Skeletal muscle cell (primary cell): ENCODE measurements around the gene CDC123.
A peak's percentile ranks its signal among the peaks of the same experiment; 100 is the strongest.
"Not testable (repeated sequence)": the region's sequence is repeated elsewhere in the genome, so short reads cannot be mapped to it uniquely, and the experiment has no call there.

Experiments
- DNase-seq: peaks from one replicate; pipeline ENCODE4 v3.0.0-alpha.2; 2010; ENCODE audit warnings: low read depth
- H3K4me3 ChIP-seq: 2 replicates; pipeline ENCODE4 v1.5.1; 2011; ENCODE audit warnings: low read depth, mild to moderate bottlenecking, control low read depth, low read length, moderate library complexity

The CDC123 gene, protein sequence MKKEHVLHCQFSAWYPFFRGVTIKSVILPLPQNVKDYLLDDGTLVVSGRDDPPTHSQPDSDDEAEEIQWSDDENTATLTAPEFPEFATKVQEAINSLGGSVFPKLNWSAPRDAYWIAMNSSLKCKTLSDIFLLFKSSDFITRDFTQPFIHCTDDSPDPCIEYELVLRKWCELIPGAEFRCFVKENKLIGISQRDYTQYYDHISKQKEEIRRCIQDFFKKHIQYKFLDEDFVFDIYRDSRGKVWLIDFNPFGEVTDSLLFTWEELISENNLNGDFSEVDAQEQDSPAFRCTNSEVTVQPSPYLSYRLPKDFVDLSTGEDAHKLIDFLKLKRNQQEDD

DNA sequence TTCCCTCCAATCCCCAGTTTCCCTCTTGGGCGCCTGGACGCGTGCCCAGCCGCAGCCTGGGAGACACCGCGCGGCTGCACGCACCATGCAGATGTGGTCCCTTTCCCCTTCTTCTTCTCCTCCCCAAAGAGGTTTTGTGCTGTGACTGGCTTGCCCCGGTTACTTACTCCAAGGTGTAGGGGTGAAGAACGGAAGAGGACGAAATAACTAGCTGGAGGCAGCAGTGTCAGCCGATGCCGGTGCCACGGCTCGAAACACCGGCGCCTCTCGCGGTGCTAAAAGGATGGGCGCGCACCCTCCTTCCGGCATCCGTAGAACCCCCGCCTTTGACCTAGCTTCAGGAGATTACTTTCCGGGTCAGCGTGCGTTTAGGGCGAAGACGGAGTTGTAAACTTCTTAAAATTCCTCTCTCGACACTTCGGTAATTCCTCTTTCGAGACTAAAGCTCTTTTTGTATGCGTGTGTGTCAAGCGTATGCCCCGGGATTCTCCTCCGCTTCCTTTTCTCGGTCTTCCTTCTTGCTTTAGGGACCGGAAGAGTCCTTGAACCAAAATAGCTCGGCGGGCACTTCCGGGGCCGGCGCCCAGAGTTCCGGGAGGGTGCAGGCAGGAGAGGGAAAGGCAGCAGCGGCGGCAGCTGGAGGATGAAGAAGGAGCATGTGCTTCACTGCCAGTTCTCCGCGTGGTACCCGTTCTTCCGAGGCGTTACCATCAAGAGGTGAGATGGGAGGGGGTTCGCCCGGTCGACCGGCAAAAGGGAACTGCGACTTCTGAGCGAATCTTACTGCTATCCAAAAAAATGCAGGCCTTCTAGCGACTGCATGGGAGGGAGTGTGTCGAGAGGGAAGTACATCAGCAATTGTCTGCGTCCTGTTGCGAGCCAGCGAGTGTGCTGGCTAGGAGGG lies at the start of gene CDC123, which contains the start of gene NUDT5:
Gene CDC123 (plus strand): TSS at position 586 of the 904 bp plus-strand sequence. CDS start 58 bp downstream, at position 644.
Gene NUDT5 (minus strand): TSS at position 289 of the 904 bp plus-strand sequence. CDS start 9,600 bp downstream, outside the sequence.
- peak; percentile 65 for DNase-seq
- H3K4me3 ChIP-seq, result peak within 1 kb of the TSS; percentile 99

DNA sequence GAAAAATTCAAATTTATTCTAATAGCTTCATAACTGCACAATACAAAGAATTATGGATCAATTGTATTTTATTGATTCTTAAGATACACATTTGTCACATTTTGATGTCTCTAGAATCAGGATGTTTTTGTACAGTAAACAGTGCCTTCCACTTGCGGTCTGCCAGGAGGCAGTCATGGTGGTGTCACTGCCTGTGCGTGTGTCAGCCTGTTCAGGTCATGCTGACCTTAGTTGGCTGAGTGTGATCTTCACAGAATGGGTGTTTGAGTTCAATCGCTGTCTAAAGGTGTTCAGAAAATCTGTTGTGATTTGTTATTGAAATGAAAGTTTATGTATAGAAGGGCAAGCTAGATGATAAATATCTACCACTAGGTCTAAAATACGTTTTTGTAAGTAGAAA lies 45.8 kb upstream of the CDC123 start:
- no peak for DNase-seq

DNA sequence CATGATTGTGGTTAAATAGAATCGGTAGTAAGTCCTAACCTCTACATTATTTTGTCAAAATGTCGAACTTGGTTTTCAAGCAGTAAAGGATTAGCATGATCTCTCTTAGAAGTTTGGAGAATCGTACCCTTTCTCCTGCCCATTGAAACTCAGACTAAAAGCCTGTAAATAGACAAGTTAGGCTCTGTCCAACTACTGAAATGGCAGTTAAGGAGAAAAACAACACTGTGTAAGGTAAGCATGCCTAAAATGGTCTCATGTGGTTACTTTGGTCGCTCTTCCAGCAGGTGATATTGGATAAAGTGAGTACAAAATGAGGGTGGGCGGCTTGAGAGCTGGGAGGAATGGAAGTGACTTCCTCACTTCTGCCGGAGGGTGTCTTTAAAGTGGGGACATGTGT lies 41.5 kb upstream of the CDC123 start:
- no peak for DNase-seq
- no peak overlapping the region for H3K4me3 ChIP-seq

More for the DNA sequence above, 45.8 kb upstream of the CDC123 start:
- no peak overlapping the region for H3K4me3 ChIP-seq

DNA sequence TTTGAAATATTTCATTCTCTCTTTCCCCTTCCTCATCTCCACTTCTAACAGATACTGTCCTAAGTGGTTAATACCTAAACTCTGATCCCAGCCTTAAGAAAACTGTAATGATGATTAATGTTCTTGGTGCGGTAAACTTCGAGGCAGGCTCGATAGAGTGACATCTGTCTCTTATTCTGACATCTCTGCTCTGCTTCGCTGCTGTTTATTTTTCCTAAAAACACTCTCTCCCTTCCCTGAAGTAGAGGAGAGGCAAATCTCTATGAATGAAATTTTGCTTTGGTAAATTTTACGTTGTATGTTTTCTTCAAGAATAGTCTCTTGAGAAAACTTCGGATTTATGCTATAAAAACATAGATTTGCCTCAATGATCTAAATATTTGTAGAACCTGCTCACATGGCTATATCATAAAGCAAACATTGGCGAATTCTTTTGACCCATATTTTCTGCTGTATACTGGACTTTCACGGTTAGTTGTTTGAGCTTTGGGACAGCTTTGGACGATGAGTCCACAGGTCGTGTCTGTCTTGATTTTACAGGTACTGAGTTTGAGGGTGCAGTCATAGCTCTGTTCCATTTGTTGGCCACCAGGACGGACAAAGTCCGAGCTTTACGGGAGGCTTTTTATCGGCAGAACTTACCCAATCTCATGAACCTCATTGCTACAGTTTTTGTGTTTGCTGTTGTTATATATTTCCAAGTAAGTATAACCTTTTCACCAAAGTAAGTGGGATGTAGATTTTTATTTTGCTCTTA lies 39.4 kb upstream of the CDC123 start:
- no peak overlapping the region for H3K4me3 ChIP-seq
- no peak for DNase-seq

DNA sequence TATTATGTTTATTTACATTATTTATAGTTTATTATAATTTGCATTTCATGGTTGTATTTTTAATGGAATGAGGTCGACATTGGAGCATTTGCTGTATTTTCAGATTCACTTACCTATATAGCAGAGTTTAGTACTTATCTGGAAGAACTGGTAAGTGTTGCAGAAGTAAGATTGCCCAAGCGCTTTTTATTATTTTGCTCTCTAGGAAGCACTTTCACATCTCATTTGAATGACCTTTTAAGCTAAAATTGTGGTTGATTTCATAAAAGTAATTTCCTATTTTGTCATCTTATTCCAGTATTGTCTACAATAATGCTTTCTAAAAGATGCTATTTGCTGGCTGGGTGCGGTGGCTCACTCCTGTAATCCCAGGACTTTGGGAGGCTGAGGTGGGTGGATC lies 37.9 kb upstream of the CDC123 start:
- no peak for DNase-seq
- H3K4me3 ChIP-seq, result no peak overlapping the region

DNA sequence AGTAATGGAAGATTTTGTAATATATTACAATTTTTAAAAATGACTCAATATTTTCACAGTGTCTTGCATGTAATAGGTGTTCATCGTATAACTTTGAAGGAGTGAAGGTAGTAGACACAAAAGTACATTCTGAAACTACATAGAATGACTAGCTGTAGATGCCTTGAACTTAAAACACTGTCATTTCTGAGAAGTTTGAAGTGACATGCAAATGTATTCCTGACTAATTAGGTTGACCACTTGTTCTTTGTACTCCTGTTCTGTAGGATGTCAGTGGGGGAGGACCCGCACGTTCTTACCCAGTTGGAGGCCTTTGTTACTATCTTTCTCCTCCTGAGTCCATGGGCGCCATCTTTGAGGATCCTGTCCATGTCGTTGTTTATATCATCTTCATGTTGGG lies 35.3 kb upstream of the CDC123 start:
- DNase-seq, result no peak

DNA sequence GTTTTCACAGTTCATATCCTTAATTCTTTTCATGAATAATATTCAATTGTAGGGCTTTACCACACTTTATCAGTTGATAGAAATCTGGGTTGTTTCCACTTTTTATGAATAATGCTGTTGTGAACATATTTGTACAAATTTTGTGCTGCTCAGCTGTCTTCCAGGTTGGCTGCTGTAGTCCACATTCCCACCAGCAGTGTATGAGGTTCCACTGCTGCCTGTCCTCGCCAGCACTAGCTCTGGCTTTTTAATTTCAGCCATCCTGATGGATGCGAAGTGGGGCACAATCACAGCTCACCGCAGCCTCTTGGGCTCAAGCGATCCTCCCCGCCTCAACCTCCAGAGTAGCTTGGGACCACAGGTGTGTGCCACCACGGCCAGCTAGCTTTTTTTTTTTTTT lies 33.1 kb upstream of the CDC123 start:
- DNase-seq, result no peak
- H3K4me3 ChIP-seq, result no peak overlapping the region

More for the DNA sequence above, 35.3 kb upstream of the CDC123 start:
- H3K4me3 ChIP-seq, result no peak overlapping the region

DNA sequence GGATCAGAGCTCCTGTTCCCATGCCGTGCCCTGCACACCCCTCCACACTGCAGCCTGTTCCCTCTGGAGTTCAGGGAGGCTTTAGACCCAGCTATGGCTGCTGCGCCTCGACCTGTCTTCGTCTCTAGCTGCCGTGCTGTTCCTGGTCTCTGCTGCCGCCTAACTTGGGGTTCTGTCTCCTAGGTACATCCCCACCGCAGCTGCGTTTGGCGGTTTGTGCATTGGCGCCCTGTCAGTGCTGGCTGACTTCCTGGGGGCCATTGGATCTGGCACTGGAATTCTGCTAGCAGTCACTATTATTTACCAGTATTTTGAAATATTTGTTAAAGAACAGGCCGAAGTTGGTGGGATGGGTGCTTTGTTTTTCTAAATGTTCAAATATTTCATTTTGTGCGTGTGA lies 31.9 kb upstream of the CDC123 start:
- DNase-seq, result no peak
- H3K4me3 ChIP-seq, result no peak overlapping the region

DNA sequence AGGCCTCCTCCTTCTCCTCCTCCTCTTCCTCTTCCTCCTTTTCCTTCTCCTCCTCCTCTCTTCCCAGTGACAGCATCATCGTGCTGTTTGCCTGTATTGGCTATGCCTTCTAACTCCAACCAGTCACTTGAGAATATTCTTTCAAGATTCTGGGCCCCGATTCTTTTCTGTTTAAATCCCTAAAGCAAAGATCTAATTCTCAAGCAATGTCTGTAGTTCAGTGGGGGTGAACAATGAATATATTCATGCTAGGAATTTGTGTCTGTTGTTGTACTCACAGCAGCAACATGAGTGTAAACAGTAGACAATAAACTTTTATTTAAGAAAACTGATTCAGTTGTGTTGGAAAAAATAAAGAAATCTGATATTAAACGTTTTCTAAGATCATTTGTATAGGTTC lies 31.0 kb upstream of the CDC123 start:
- no peak for DNase-seq
- H3K4me3 ChIP-seq, result no peak overlapping the region

DNA sequence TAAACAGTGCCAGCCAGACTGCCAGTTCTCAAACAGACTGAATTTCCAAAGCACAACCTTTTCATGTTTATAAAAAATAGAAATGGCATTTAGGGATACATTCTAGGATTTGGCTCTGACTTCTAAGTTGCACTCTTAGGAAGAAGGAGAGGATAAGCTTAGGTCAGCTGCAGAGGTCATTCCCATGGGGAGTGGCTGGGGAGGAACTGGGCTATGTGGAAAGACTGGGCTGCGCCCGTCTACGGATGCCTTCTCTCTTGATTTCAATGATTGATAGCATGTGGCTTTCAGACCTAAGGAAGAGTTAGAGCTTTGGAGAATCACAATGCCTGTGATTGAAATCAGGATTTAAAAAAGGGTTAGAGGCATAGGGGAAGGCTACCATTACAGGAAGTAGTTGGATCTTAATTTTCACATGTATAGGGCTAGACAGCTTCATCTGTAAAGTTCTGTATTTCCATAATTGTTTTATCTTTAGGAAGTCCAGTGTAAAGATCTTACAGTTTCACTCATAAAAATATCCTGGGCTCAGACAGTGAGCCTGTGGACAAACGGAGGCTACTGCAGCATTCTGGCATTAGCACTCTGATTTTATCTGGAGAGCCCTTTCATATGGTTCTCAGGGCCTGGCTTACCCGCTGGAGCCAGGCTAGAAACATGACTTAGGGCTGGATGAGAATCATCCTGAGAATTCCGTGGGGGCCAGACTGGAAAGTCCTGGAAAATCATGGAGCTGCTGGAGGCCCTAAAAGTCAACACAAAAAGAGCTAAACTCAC lies 29.8 kb upstream of the CDC123 start:
- no peak overlapping the region for H3K4me3 ChIP-seq
- no peak for DNase-seq

DNA sequence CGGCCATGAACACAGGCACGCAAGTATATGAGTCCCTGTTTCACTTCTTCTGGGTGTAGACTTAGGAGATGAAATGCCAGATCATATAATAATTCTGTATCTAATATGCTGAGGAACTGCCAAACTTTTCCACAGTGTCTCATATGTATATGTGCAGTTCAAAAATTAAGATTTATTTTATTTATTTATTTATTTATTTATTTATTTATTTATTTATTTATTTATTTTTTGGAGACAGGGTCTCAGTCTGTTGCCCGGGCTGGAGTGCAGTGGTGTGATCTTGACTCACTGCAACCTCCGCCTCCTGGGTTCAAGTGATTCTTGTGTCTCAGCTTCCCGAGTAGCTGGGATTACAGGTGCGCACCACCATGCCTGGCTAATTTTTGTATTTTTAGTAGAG lies 24.5 kb upstream of the CDC123 start:
- not testable (repeated sequence) for DNase-seq, H3K4me3 ChIP-seq

DNA sequence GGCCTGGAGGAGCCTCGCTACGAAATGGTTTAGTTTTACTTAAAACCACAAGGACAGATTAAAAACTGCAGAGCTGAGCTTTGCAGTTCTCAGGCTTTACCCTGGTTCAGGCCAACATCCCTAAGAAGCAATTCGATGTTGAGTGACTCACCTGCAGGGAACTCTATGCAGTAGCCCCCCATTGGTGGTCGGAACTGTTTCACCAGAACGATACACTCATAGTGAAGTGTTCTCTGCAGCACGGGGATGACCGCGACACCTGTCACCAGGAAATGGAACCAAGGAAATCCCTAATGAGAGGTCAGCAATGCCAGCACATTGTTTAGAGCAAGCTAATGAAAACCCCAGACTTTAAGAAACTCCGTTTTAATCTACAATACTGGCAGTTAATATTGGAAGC lies 18.3 kb upstream of the CDC123 start:
- DNase-seq, result no peak
- H3K4me3 ChIP-seq, result no peak overlapping the region

DNA sequence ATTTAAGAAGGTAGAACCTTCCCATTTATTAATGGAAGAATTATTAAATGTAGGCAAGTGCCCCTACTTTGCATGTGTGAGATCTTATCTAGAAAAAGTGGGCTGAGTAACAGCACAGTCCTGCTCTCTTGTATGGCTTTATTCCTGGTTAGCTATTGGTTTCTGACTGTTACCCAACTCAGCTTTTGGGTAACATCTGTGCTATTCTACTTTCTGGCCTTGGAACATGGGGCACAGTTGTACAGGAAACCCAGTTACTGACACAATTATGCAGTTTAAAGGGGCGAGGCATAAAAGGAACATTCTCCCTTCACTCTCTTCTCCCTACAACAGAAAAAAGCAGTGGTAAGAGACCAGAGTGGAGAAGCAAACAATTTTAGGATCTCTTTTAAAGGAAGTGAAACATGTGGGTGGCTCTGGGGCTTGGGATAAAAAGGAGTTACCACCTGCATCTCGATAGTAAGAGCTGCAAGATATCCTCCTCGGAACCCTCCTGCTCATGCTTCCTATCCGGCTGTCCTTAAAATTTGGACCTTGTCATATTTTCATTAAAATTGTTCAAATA lies 16.3 kb upstream of the CDC123 start:
- no peak for DNase-seq
- H3K4me3 ChIP-seq, result no peak overlapping the region

DNA sequence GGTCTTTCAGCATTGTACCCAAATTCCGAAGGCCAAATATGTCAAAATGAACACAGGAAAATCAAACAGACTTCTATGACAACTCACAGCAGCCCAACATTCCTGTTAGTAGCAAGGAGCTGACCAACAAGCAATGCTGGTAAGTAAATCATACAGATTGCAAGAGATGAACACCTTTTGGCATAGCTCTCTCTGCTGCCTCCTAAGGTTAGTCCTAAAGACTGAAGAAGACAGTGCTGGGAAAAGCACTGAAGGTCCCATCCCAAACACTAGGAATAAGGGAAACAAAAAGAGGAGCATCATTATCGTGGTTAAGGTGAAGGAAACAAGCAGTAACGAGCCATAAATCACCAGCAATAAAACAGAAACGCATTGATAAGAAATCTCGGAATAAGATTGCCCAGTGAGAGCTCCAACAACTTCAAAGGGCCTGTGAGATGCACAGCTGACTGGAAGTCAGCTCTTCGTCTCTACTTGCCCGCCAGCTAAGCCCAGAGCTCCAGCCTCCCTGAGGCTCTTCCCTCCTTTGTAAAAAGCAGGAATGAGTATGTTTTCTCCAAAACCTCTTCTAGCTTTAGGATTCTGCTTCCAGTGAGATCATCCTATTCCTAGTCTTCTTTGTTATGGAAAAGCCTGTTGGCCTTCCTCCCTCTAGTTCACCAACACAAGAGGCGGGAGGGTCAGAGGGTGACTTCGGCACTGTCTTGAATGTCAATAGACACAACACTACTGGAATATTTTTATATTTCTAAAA lies 15.6 kb upstream of the CDC123 start:
- DNase-seq, result no peak
- no peak overlapping the region for H3K4me3 ChIP-seq

DNA sequence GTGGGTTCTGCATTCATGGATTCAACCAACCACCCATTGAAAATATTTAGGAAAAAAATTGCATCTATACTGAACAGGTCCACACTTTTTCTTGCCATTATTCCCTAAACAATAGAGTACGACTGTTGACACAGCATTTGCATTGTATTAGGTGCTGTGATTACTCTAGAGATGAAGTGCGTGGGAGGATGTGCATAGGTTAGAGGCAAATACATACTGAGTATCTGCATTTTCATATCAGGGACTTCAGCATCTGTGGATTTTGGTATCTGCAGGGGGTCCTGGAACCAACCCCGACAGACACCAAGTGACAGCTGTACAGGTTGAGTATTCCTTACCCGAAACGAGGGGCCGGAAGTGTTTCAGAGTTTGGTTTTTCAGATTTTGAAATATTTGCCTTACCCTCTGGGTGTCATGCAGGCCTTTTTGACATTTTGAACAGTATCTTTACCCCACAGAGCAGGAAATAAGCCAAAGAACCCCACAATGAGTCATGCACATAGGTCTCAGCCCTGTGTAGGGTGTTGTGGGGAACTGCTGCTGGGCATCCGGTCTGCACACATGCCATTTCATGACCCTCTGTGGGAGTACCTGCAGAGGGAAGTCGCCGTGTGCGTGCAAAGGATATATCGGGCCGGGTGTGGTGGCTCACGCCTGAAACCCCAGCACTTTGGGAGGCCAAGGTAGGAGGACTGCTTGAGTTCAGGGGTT lies 14.8 kb upstream of the CDC123 start:
- no peak overlapping the region for H3K4me3 ChIP-seq
- DNase-seq, result no peak

DNA sequence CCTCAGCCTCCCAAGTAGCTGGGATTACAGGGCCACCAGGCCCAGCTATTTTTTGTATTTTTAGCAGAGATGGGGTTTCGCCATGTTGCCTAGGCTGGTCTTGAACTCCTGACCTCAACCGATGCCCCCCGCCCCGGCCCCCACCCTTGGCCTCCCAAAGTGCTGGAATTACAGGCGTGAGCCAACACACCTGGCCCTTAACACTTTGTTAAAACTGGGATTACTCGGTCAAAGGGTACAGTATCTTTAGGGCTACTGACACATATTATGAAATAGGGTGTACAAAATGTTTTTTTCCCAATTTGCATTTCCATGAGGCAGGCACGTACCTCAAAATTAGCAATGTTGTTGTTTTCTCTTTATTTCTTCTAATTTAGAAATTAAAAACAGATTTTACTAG lies 11.8 kb upstream of the CDC123 start:
- DNase-seq, result no peak

DNA sequence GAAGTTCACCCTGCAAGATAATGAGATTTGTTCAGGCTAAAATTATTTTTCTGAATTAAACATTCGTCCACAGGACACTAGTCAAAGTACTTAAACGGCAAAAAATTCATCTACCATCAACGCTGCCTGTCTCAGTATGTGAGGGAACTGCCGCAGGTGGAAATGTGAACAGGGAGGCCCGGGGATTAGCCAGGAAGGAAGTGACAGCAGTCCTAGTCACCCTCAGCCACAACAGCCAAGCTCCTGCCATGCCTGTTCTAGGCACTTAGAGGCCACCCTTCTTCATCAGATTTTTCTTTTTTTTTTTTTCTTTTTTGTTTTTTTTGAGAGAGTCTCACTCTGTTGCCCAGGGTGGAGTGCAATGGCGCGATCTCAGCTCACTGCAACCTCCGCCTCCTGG lies 9.7 kb upstream of the CDC123 start:
- H3K4me3 ChIP-seq, result no peak overlapping the region
- no peak for DNase-seq

More for the DNA sequence above, 11.8 kb upstream of the CDC123 start:
- no peak overlapping the region for H3K4me3 ChIP-seq
